ENCODE data around the gene PRKCE.
"Not testable (repeated sequence)": the region's sequence is repeated elsewhere in the genome, so short reads cannot be mapped to it uniquely, and the experiment has no call there.

Gene PRKCE

DNA sequence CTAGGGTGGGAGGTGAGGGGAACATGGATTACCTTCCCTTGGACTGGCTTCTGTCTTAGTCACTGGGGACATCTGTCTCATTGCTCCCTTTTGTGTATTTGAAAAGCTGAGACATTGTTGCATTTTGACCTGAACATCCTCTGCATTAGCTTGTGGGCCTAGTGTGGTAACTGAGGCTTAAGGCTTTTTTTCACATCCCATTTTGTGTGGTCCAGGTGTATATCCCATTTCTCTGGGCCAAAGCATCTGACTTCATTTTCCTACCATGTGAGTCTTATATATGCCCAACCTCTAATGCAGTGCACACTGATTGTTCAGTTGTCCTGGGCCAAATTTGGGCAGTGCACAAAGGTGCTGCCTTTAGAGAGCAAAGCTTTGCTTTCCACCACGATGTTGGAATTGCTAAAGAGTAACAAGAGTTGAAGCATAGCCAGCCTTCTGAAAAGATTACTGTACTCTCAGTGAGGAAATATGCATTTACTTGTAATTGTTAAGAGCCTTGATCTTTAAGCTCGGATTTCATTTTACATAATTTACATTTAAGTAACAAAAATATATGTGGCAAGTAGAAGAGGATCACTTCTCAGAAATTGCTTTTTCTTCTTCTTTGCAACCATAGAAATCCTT is 13.3 kb downstream of the PRKCE start:
- no peak for DNase-seq (ENCODE audit: extremely low read depth in 1 of 2, low read depth in 1 of 2)

DNA sequence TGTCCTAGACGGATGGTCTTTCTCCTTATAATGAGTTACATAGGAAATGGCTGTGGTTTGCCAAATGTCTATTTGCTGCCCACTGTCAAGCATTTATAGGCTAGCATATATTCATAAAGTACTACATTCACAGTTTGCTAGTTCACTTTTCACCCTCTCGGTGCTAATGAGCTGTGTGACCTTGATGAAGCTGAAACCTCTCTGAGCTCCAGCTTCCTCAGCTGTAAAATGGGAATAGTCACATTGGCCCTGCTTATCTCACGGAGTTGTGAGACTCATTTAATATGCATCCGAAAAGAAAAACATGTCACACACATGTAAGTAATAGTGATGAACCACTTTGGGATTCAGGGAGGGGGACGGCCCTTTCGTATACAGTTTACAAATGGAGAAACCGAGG is 17.0 kb downstream of the PRKCE start:
- no peak for DNase-seq (ENCODE audit: extremely low read depth in 1 of 2, low read depth in 1 of 2)

DNA sequence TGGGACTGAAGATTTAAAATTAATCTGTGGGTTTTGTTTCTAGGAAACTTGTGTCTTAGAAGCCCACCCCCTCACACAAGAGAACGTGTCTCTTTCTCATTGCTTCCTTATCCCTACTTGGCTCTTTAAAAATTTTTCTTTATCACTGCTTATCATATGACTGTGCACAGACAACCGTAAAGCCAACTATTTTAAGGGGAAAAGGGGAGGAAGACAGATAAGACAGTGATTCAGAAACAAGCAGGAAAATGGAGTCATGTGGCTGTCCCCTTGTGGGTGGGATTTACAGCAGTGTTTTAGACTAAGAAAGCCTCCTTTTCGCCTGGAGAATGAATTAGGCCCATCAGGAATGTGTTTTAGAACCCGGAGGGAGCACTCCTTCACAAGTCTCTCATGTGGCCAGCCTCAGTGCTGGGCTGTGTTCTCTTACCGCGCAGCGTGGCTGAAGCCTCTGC is 17.6 kb downstream of the PRKCE start:
- no peak for DNase-seq (ENCODE audit: extremely low read depth in 1 of 2, low read depth in 1 of 2)

DNA sequence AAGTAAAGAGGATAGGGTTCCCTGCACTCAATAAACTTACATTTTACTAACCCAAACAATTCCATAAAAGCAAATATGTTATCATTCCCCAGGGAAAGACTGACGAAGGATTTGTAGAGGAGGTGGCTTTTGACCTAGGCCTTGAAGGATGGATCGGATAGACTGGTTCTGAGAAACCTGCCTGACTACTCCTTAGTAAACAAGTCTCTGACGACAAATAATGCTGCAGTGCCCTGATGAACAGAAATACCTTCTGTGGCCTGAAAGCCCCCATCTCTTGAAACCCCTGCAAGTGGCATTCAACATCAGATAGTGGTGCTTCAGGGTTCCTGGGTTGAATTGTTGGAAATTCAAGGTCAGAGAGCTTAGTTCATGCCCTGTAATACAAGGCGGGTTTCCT is 19.2 kb downstream of the PRKCE start:
- no peak for DNase-seq (ENCODE audit: extremely low read depth in 1 of 2, low read depth in 1 of 2)

DNA sequence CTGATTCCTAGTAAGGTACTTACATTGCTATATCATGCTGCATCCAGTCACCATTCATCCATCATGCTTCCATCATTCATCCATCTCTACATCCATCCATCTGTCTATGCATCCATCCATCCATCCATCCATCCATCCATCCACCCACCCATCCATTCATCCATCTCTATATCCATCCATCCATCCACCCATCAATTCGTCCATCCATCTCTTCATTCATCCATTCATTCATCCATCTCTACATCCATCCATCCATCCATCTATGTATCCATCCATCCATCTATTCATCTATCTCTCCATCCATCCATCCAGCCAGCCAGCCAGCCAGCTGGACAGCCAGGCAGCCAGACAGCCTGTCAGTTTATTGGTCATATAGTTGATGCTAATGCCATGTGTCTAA is 20.7 kb downstream of the PRKCE start:
- no peak for DNase-seq (ENCODE audit: extremely low read depth in 1 of 2, low read depth in 1 of 2)

DNA sequence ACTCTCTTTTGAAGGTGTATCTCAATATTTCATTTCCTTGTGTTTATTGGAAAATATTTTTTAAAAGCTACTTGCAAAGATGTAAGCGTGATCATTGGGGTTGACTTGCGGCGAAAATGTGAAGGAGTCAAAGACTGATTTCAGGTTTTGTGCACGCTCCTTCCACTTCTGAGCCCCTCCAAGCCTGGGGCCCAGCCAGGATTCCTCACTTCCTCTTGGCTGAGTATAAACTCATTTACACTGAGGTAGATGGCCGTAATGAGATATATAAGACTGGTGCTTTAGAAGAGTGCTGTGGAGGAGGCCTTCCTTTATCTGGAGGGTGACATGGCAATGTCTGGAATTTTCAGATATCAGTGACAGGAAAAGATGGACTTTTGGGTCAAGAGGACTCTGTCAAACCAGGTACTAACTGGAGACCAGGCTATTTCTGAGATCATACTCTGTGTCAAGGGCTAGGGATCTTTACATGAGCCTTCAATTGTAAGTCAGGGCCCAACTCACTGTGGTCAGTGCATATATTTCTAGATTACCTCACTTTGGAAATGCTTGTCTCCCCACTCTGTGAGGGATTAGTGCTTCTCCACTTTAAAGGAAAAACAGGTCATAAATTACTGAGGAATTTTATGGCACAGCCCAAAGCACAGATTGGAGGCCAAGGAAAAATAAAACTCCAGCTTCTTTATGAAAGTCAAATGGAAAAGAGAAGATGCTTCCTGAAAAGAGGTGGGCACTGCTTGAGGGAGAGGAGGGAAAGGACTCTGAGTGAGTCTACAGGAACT is 22.8 kb downstream of the PRKCE start:
- DNase-seq (ENCODE audit: extremely low read depth in 1 of 2, low read depth in 1 of 2) = no peak

DNA sequence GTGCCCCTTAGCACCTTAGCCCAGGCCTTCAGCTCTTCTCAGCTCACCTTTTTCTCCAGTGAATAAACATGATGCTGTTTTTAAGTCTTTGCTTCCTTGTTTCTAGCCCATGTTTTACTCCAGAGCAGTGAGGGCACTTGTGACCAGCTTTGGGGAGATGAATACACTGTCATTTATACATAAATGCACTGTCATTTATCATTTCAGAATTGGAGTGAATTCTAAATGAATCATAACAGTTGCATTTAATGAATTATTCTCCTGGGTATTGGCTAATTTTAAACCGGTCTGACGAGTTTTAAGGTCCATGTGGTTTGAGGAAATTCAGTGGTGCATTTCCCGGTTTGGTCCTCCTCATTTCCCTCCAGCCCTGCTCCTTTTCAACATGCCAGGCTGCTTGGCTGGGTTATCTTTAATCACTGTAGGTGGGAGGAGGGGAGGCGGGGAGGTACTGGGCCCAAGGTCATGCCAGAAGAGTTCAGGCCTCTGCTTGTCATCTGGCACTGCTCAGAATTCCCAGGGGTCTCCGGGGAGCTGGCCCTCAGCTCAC is 23.9 kb downstream of the PRKCE start:
- DNase-seq (ENCODE audit: extremely low read depth in 1 of 2, low read depth in 1 of 2) = no peak

DNA sequence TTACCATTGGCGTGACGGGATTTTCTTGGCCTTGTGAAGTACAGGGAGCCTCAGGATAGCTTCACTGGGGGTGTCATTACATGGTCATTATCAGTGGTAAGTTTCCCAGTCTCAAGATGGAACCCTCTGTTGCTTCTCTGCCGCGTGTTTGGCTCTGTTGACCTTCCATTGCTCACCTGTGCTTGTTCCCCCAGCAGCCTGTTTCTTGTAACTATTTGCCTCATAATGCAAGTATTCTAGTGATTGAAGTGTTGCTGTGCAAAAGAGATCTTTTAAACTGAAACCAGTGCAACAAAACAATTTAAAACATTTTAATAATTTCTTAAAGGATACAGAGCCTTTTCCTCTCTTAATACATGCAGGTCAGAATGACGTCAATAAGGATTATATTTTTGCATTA is 24.6 kb downstream of the PRKCE start:
- DNase-seq (ENCODE audit: extremely low read depth in 1 of 2, low read depth in 1 of 2) = no peak

DNA sequence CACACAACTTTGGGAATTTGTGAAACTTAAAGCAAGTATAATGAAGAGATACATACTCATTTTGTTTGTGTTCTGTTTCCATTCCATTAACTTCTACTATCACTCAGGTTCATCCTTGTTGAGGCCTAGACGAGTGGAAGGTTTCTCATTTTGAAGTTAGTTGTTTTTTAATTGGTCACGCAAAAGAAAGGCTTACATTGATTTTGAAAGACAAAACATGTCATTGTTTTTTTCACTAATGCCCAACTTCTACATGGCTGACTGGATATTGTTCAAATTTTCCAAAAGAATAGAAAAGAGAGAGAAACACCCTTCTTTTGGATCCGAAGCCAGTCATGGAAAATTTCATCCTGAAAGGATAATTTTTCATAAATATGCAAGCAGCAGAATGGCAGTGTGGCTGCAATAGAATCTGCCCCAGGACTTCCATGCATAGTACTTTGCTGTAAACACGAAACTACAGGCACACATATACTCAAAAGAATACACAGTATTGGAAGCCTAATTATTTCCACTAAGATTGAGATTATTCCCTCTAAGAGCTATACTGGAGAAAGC is 27.4 kb downstream of the PRKCE start:
- no peak for DNase-seq (ENCODE audit: extremely low read depth in 1 of 2, low read depth in 1 of 2)

DNA sequence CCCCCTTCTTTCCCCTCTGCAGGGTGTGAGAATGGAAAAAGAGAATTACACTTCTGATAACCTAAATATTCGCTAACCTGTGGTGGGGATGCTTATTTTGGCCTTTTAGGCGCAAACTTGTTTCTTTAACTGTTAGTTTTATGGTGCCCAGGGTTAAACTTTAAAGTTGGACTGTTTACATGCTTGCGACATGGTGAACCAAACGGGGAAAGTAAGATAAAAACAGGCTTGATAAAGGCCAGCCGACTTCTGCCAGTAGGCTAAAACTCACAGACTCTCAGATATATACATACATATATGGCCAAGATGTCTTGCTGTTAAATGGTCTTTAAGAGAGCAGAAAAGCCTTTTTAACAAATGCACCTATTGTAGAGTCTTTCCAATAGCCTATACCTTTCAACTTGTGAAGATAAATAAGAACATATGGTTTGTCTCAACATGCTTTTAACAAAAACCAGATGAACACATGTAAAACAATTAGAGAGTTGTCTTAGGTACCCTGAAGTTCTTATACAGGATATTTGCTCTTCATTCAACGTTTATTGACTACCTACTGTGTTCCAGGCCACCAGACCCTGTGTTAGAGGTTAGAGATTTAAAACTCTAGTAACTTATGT is 29.0 kb downstream of the PRKCE start:
- DNase-seq (ENCODE audit: extremely low read depth in 1 of 2, low read depth in 1 of 2) = no peak

DNA sequence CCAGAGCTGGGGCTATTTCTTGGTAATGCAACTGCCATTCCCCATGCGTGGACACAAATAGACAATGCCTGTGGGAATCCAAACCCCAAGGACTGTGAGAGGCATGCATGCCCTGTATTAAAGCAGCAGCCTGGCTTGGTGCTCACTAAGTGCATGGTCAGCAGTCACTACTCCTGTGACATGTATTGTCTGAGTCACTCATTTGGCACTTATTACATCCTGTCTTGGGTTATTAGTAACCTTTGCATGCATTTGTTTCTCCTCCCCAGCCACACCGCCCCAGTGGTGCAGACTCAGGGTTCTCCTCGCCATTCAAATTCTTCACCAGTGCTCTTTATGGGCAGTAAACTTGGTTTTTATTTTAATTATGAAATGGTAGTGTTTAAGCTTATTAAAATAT is 30.2 kb downstream of the PRKCE start:
- no peak for DNase-seq (ENCODE audit: extremely low read depth in 1 of 2, low read depth in 1 of 2)

DNA sequence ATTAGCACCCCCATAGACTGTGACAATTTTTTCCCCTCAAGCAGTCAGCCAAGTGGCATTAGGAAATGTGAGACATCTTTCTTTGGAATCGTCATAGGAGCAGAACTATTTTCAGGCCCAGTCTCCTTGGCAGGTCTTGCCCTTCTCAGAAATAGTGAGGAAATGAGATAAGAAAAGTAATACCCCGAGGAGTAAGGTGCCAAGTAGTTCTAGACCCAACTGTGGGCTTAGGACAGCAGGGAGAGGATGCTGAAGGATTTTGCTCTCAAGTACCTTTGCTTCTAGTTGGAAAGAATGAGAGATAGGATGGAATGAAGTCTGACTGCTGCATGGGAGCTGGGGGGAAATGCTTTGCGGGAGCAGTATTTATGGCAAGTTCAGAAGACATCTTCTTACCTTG is 31.8 kb downstream of the PRKCE start:
- no peak for DNase-seq (ENCODE audit: extremely low read depth in 1 of 2, low read depth in 1 of 2)

DNA sequence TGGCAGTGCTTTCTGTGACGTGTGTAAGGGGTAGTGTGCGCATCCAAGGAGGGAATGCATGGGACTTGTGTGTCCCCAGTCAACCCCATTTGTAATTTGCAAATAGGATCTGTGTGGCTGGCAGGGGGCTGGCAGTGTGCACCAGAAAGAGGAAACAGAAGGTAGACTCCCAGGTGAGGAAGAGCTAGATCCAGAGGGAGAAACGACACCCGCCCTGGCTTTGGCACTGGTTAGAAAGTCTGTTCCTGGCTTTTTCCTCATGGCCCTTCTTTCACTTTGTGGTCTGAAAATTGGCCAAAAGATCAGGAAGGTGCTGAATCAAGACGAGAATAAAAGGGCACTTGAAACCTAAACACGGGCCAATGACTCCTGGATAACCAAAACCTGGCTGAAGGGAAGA is 33.3 kb downstream of the PRKCE start:
- DNase-seq (ENCODE audit: extremely low read depth in 1 of 2, low read depth in 1 of 2) = no peak

DNA sequence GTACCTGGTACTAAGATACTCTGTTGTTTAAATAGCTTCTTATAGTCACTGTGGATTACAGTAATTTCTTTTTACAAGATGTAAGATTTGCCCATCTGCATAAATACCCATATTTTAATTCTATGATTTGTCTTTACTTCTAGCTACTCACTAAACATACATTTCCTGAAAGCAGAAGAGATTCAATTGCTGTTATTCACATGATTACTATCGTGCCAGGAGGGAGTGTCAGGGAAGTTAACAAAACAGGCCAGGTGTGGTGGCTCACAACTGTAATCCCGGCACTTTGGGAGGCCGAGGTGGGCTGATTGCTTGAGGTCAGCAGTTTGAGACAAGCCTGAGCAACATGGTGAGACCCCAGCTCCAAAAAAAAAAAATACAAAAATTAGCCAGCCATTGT is 33.8 kb downstream of the PRKCE start:
- DNase-seq (ENCODE audit: extremely low read depth in 1 of 2, low read depth in 1 of 2) = no peak

DNA sequence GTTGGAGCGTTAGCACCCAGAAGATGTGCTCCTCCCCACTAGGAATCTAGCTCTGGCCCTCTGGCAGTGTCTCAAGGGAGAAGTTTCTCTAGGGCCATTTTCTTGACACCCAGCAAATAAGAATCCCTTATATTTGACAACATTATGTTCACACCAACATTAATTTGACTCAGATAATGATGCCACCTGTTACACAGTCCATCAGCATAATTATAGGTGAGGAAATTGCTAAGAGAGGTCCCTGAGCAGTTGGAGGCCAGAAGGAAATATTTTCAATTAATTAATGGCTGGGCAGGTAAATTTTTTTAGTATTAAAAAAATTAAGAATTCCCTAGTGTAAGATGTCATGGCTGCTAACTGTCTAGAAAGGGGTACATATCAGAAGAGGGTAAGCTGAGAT is 36.5 kb downstream of the PRKCE start:
- DNase-seq (ENCODE audit: extremely low read depth in 1 of 2, low read depth in 1 of 2) = no peak

DNA sequence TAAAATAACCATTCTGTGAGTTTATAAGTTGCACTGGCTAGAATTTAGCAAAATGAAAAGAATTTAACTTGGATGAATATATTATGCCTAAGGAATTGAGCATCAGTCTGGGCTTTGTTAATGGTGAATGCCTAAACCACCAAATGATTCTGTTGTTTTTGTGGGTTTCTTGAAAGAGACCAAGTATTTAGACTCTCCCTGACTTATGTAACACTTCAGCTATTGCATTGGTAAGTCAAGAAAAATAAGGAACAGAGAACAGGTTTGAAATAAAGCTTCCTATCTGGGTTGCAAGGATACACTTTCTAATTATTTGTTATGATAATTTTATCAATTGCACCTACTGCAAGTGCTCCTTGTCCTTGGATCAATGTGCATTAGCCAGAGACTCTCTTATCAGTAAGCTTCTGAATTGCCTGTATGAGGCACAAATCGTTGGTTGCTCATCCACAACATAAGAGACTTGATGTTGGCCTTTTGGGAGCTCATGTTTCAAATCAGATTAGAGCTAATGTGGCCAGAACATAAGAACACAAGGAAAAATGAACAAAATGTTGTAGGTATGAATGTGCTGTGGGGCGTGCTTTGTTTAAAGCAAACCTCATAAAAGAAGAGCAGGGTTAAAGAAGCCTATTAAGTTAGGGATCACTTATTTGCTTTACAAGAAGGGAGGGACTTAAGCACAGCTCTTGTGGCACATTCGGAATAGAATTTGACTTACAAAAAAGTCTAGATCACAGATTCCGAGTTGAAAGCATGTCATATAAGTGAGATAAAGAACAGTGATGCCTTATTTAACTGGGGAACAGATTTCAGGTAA is 37.2 kb downstream of the PRKCE start:
- no peak for DNase-seq (ENCODE audit: extremely low read depth in 1 of 2, low read depth in 1 of 2)

DNA sequence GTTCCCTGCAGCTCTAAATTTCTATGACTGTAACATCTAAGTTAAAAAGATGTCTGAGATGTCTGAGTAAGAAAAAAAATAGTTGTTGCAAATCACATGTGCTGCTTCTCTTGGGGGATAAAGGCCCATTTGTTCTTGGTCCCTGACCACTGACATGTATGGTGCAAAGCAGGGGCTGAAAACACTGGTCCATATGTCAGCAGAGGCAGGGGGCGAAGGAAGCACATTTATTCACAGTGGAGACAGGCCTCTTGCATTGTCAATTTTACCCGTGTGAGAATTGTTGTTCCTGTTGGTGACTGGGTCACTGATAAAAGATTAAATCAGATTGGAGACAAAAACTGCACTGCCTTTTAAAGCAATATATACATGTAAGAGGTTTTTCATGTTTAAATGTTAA is 38.8 kb downstream of the PRKCE start:
- DNase-seq (ENCODE audit: extremely low read depth in 1 of 2, low read depth in 1 of 2) = no peak

DNA sequence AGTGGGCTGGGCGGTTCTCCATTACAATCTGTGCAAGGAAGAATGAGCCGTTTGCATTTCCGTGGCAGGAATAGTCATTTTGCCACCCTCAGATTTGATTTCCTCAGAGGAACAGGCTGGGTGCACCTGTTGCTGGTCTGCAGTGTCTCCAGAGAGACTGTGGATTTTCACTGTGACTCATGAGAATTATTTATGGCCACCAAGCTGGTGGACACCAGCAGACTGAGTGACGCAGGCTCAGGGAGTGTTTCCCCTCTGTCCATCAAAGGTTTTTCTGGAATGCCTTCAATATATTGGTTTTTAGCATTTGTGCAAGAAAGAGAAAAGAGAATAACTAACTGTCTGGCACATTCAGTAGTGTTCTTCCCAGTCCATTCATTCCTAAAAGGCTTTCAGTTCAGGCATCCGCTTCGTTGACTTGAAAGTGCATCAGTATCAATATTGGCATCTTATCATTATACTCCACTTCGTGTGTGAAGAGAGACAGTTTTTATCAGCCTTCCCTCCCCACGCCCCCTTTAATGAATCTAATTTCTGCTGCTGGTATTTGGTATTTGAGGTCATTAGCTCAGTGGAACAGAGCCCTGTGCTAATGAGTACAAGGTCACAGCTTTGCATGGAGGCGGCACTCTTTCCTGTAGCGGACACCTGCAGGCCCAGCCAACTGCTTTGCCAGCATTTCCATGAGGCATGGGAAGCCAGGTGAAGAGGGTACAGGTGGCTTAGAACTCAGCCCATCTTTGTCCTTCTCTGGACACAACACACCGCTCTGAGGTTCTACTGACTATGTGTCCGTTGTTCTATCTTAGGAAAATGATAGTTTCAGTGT is 39.9 kb downstream of the PRKCE start:
- no peak for DNase-seq (ENCODE audit: extremely low read depth in 1 of 2, low read depth in 1 of 2)

DNA sequence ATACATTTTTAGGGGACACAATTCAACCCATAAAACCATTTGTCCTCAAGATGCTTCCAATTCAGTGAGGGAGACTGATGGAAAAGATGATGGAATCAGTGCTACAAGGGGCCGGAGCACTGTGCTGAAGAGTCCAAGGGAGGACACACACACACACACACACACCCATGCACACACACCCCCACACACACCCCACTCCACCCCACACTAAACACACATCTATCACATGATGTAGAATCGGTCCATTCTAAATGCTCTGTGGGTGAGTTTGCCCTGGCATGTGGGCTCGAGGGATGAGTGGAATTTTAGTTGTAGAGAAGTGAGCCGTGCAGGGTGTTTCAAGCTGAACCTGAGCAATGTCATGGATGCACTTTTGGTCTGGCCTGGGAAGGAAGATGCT is 41.1 kb downstream of the PRKCE start:
- DNase-seq (ENCODE audit: extremely low read depth in 1 of 2, low read depth in 1 of 2) = no peak

DNA sequence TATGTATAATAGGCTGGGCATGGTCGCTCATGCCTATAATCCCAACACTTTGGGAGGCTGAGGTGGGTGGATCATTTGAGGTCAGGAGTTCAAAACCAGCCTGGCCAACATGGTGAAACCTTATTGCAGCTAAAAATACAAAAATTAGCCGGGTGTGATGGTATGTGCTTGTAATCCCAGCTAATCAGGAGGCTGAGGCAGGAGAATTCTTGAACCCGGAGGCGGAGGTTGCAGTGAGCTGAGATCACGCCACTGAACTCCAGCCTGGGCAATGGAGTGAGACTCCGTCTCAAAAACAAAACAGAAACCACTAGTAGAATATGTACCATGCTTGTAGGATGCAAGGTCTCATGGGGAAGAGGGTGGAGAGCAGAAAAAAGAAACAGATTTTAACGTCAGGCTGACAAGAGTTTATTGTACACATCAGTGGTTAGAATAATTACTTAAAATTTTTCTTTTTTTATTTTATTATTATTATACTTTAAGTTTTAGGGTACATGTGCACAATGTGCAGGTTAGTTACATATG is 44.1 kb downstream of the PRKCE start:
- DNase-seq (ENCODE audit: extremely low read depth in 1 of 2, low read depth in 1 of 2) = not testable (repeated sequence)
